ENCODE results near the gene SKA3. TPM values are rescaled to one million over a fixed set of nuclear protein-coding genes. Genes with fewer than 3 reads are reported as not detected.

SKA3 gene
- total RNA-seq, 1 experiment from 2014 or later: 39.2 TPM

DNA sequence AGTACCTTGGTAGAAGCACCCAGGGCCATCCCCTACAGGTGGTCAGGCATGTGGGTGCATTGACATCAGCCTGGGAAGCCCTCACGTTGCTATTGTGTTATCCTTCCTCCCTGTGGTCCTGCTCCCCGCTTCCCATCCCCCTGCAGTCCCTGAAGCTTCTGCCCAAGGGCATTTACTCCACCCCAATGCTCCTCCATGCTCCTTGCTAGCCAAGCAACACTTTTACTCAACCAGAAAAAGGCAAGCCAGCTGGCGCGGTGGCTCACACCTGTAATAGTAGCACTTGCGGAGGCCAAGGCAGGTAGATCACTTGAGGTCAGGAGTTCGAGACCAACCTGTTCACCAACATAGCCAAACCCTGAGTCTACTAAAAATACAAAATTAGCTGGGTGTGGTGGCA, 60.2 kb downstream of the SKA3 start:
- no peak for DNase-seq (ENCODE audit: low read depth)

- DNase-seq (ENCODE audit: low read depth): no peak
Observed at GRCh38 chr13:21115231-21115630, 61.1 kb downstream of the SKA3 start.

DNA sequence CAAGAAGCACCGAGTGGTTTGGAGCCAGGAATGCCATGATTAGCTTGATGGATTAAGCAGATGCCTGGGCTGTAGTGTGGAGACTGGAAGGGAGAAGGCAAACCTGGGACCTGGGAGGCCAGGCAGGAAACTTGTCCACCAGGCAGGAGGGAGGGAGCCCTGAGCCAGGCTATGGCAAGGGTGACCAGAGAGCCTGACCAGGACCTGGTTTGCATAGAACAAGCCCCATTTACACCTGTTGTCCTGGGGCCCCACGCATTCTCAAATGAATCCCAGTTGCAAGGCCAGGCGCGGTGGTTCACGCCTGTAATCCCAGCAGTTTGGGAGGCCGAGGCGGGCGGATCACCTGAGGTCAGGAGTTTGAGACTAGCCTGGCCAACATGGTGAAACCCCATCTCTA, 64.8 kb downstream of the SKA3 start:
- DNase-seq (ENCODE audit: low read depth): no peak

- DNase-seq (ENCODE audit: low read depth): no peak
Observed at GRCh38 chr13:21109168-21109567, 67.2 kb downstream of the SKA3 start.

GRCh38 chr13:21106089-21106488, 70.3 kb downstream of the SKA3 start:
- peak; percentile 75 for DNase-seq (ENCODE audit: low read depth)

GRCh38 chr13:21104199-21105019, 71.9 kb downstream of the SKA3 start:
- DNase-seq (ENCODE audit: low read depth): no peak

Other genes with a start within 250 kb of the SKA3 start
- gene LATS2, start 115.0 kb downstream of the SKA3 start, total RNA-seq (2014; rRNA removed; shearing (Covaris generic)): 6.1 and 9.9 TPM in 2 replicates
- 70.0 and 85.1 TPM in 2 replicates for gene SAP18, start 36.4 kb downstream of the SKA3 start, total RNA-seq (2014; rRNA removed; shearing (Covaris generic))
- gene MRPL57, start 106 bp upstream of the SKA3 start, total RNA-seq (2014; rRNA removed; shearing (Covaris generic)): 40.6 and 44.4 TPM in 2 replicates